GM18858 (cell line): ENCODE results near the gene SORBS2.

Experiments
- ATAC-seq: cut with Tn5 transposase; IDR thresholded peaks from one replicate; pipeline ENCODE4 v1.9.1; 2021; ENCODE audit not compliant: unreplicated experiment

SORBS2 gene

GRCh38 chr4:185836241-185837084, 24.5 kb upstream of the SORBS2 start:
- ATAC-seq: no peak

- ATAC-seq: no peak
Measured at GRCh38 chr4:185835814-185836213, 23.8 kb upstream of the SORBS2 start.

GRCh38 chr4:185835336-185835735, 23.3 kb upstream of the SORBS2 start:
- ATAC-seq: no peak

- no peak for ATAC-seq
Measured at GRCh38 chr4:185834778-185835177, 22.8 kb upstream of the SORBS2 start.

GRCh38 chr4:185834088-185834487, 22.1 kb upstream of the SORBS2 start:
- no peak for ATAC-seq

- no peak for ATAC-seq
Measured at GRCh38 chr4:185833055-185833598, 21.1 kb upstream of the SORBS2 start.

GRCh38 chr4:185831125-185831815, 19.3 kb upstream of the SORBS2 start:
- ATAC-seq: no peak

GRCh38 chr4:185830263-185830994, 18.4 kb upstream of the SORBS2 start:
- ATAC-seq: no peak

GRCh38 chr4:185826381-185826780, 14.4 kb upstream of the SORBS2 start:
- no peak for ATAC-seq

GRCh38 chr4:185825737-185826136, 13.7 kb upstream of the SORBS2 start:
- no peak for ATAC-seq

- no peak for ATAC-seq
Measured at GRCh38 chr4:185822791-185823190, 10.8 kb upstream of the SORBS2 start.

- no peak for ATAC-seq
Measured at GRCh38 chr4:185821029-185821419, 9.0 kb upstream of the SORBS2 start.

GRCh38 chr4:185820146-185821028, 8.4 kb upstream of the SORBS2 start:
- ATAC-seq: no peak

- no peak for ATAC-seq
Measured at GRCh38 chr4:185819144-185819543, 7.2 kb upstream of the SORBS2 start.

- no peak for ATAC-seq
Measured at GRCh38 chr4:185817403-185817818, 5.4 kb upstream of the SORBS2 start.

- ATAC-seq: no peak
Measured at GRCh38 chr4:185813133-185813532, 1.1 kb upstream of the SORBS2 start.

GRCh38 chr4:185810746-185811508, 1.1 kb downstream of the SORBS2 start:
- ATAC-seq: no peak

GRCh38 chr4:185809533-185810071, 2.4 kb downstream of the SORBS2 start:
- no peak for ATAC-seq

- no peak for ATAC-seq
Measured at GRCh38 chr4:185809121-185809520, 2.9 kb downstream of the SORBS2 start.
